Superior temporal gyrus (tissue), 1 donor: ENCODE measurements around the gene ZNF25.
"Not testable (repeated sequence)": the region's sequence is repeated elsewhere in the genome, so short reads cannot be mapped to it uniquely, and the experiment has no call there.

Experiments used
- DNase-seq: peaks from one replicate; pipeline ENCODE4 v3.0.0-alpha.2; 2016; ENCODE audit errors: extremely low spot score

The ZNF25 gene

GRCh38 chr10:37976091-37976879 is at the start of gene ZNF25:
ZNF25 (minus strand) TSS chr10:37976647; CDS start chr10:37971722, 4,925 bp downstream.
- peak; percentile 99 for DNase-seq

- DNase-seq = no peak
These were observed 48.8 kb upstream of the ZNF25 start for GRCh38 chr10:38025283-38025682.

- DNase-seq = not testable (repeated sequence)
These were observed 42.7 kb upstream of the ZNF25 start for GRCh38 chr10:38019124-38019523.

- DNase-seq = no peak
These were observed 39.9 kb upstream of the ZNF25 start for GRCh38 chr10:38016354-38016753.

- peak; percentile 94 for DNase-seq
These were observed 33.9 kb upstream of the ZNF25 start, which contains the start of gene ZNF33A for GRCh38 chr10:38010119-38010903. ZNF33A (plus strand) TSS chr10:38010675; CDS start chr10:38012342, 1,667 bp downstream.

- no peak for DNase-seq
These were observed 31.5 kb upstream of the ZNF25 start for GRCh38 chr10:38007991-38008390.

GRCh38 chr10:38007551-38007950 is 31.1 kb upstream of the ZNF25 start:
- DNase-seq = no peak

GRCh38 chr10:38003588-38003987 is 27.1 kb upstream of the ZNF25 start:
- DNase-seq = no peak

GRCh38 chr10:38003026-38003425 is 26.6 kb upstream of the ZNF25 start:
- DNase-seq = no peak

- DNase-seq = not testable (repeated sequence)
These were observed 24.0 kb upstream of the ZNF25 start for GRCh38 chr10:38000474-38000873.

GRCh38 chr10:37998920-37999319 is 22.5 kb upstream of the ZNF25 start:
- not testable (repeated sequence) for DNase-seq

GRCh38 chr10:37992083-37992482 is 15.6 kb upstream of the ZNF25 start:
- no peak for DNase-seq

- DNase-seq = no peak
These were observed 15.2 kb upstream of the ZNF25 start for GRCh38 chr10:37991655-37992054.

- no peak for DNase-seq
These were observed 395 bp upstream of the ZNF25 start for GRCh38 chr10:37976880-37977203.

GRCh38 chr10:37975401-37975991 is 951 bp downstream of the ZNF25 start:
- DNase-seq = peak; percentile 68

- DNase-seq = no peak
These were observed 4.1 kb downstream of the ZNF25 start for GRCh38 chr10:37972396-37972795.

GRCh38 chr10:37965006-37965405 is 11.4 kb downstream of the ZNF25 start:
- no peak for DNase-seq

GRCh38 chr10:37960591-37961137 is 15.8 kb downstream of the ZNF25 start:
- no peak for DNase-seq

GRCh38 chr10:37957841-37958240 is 18.6 kb downstream of the ZNF25 start:
- DNase-seq = no peak

GRCh38 chr10:37952926-37953325 is 23.5 kb downstream of the ZNF25 start:
- no peak for DNase-seq

- DNase-seq = no peak
These were observed 24.2 kb downstream of the ZNF25 start for GRCh38 chr10:37952043-37952755.

- DNase-seq = no peak
These were observed 28.2 kb downstream of the ZNF25 start for GRCh38 chr10:37948210-37948609.
